ENCODE measurements around the gene DOCK2.

Gene DOCK2

DNA sequence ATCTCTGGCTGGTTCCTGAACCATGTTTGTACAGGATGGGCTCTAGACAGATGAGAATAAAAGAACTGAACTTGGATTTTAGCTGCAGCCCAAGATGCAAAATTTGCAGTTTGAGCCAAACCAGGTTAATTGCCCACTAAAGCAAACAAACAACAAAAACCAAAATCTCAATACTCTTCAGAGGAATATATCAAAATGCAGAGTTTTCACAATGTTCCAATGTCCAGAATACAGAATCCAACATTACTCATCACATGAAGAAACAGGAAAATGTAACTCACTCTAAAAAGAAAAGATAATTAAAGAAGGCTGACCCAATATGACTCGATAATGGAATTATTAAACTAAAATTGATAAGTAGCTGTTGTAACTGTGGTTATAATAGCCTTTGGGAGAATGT, 489.0 kb downstream of the DOCK2 start:
- DNase-seq (ENCODE audit: low read depth in 2 of 2), result no peak

DNA sequence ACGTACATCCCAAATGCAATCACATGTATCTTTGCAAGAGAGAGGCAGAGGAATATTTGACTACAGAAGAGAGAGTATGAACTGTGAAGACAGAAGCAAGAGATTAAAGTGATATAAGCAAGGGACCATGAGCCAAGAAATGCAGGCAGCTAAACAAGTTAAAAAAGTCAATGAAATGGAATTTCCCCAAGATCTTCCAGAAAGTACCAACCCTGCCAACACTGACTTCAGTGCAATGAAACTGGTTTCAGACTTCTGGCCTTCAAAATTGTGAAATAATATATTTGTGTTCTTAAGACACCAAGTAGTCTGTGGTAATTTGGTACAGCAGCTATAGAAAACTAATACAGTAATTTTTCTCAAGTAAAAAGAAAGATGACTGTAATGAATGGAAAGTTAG, 489.6 kb downstream of the DOCK2 start:
- no peak for DNase-seq (ENCODE audit: low read depth in 2 of 2)

DNA sequence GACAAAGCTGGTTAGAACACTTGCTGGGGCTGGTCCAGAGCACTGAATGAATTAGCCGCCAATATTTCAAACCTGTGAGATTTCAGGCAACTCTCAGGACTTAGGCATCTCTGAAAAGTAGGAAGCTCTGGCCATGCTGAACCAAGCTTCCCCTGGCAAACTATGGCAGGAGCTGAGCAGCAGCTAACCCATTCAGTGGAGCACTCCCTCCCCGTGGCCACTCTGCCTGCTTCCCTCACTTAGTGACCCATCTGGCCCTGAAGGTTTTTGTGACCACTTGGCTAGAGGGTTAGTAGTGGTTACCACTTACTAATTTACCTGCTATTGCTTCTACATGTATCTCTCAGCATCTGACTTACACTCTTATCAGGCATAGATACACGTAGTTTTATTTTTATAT, 494.2 kb downstream of the DOCK2 start:
- no peak for DNase-seq (ENCODE audit: low read depth in 2 of 2)

DNA sequence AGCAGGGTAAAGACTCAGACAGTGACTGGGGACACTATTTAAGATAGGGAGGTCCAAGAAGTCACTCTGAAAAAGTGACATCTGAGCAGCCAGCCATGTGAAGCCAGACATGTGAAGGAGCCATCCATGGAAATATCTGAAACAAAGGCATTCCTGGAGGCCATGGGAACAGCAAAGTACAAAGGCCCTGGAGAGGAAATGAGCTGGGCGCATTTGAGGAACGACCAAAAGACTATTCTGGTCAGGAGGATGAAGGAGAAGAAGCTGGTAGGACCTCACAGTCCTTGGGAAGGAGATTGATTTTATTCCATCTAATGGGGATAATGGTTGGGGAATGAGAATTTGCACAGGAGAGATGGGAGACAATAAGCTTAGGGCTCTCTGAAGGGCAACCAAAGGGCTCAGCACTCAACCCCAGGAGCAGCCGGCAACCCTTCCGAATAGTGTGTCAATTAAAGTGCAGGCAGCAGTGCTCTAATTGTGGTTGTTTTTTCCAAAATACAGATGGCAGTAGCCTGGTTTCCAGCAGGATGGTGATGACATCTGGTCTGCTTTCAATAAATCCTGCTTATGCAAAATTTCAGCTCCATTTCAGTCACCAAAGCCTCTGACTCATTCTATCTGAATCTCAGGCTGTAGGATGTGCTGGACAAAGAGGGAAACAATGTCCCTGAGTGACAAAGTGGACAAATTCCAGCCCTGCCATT, 495.3 kb downstream of the DOCK2 start:
- DNase-seq (ENCODE audit: low read depth in 2 of 2), result no peak

Data from stimulated activated CD8-positive, alpha-beta memory T cell treated with anti-CD3 and anti-CD28 coated beads, Interleukin-2, amount 100 ng/mL, for 1 hour (primary cell).